ENCODE results near the gene CDC20. TPM values are rescaled to one million over a fixed set of nuclear protein-coding genes. Genes with fewer than 3 reads are reported as not detected.

CDC20 gene
- total RNA-seq, 1 donor from 2014 or later, result 1.4 TPM

DNA sequence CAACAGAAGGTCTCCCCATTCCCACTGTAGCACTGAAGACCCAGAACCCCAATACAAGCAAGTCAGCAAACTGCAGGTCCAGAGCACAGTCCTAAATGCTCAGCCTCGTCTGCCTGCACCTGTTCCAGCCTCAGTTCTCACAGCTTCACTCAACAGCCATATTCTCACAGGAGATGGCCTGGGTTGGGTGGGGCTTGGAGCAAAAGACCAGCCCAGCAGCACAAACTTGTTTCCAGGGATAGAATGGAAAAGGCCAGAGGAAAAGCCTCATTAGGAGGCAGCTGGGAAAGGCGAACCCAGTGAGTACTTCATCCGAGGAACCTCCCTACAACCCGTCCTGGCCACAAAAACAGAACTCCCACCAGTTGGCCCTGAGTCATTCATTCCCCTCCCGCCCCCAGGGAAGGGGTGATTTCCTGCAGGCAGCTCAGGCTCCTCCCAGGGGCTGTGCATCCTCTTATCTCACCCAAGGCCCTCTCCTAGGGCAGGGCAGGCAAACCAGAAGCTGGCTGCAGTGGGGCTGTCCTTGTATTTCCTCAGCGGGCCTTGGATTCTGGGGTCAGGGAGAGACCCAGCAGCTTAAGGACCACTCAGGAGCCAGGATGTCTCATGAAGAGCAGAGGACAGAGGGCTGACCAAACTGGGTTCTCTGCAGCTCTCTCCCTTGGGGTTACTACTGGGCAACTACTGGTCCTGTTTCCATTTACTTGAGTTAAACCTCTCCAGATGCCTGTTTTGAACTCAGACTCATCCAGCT, 28.6 kb upstream of the CDC20 start:
- DNase-seq (ENCODE audit: low spot score), result peak; percentile 81

DNA sequence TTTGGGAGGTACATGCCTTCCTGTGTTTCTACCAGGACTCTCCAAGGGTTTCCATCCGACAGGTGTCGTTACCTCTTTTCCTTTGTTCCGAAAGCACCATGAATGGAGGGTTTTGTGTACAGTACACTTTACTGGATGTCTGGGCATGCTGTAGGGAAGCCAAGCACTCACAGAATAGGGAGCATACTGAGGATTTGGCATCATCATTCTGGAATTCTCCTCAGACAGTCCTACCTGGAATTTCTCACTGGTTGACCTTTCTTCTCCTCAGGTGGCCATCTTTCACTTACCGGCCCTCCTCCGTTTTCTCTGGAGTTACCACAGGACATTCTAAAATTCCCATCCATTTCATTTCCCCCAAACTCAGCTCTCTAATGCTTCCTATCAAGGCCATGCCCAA, 27.1 kb upstream of the CDC20 start:
- no peak for DNase-seq (ENCODE audit: low spot score)

DNA sequence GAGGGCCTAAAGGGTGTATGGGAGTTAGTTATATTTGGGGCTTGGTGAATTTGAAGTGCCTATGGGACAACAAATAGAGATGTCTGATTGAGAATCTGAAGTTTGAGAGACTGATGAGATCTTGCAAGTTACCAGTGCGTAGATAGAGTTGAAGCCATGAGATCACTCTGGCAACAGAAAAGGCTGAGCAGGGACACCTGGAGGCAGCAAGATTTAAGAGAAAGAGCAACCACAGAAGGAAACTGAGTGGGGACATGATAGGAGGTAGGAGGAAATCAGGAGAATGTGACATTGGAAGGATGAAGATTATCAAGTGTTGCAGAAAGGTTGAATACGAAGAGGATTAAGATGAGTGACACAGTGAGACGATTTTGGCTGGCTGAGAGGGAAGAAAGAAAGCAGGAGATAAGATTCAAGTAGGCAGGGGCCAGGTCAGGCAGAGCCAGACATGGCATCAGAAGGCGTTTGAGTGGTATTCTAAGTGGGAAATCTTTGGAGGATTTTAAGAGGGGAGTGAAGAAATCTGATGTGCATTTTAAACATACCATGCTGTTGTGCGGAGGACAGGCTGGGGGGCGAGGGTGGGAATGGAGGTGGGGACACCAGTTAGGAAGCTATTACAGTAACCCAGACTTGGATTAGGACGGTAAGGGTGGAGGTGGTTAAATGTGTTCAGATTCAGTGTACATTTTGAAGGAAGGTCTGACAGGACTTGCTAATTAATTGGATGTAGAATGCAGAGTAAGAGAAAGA, 24.2 kb upstream of the CDC20 start:
- no peak for DNase-seq (ENCODE audit: low spot score)

DNA sequence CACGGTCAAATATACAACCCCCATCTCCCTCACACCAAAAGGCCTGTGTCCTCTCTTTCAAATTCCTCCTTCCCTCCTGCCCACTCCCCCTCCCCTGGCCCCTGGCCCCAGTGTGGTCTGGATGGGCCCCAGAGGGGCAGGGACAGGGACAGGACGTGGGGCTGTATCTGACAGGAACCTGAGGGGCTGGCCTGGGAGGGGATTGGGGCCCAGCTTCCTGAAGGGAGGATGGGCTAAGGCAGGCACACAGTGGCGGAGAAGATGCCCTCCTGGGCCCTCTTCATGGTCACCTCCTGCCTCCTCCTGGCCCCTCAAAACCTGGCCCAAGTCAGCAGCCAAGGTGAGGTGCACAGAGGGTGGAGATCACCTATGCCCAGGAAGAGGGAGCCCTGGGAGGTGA, 21.2 kb upstream of the CDC20 start, which contains the start of gene MPL:
Gene MPL, plus strand, starts transcription at position 231 of the 400 bp plus-strand sequence. Its CDS starts 31 bp downstream, at position 262.
- DNase-seq (ENCODE audit: low spot score), result no peak

DNA sequence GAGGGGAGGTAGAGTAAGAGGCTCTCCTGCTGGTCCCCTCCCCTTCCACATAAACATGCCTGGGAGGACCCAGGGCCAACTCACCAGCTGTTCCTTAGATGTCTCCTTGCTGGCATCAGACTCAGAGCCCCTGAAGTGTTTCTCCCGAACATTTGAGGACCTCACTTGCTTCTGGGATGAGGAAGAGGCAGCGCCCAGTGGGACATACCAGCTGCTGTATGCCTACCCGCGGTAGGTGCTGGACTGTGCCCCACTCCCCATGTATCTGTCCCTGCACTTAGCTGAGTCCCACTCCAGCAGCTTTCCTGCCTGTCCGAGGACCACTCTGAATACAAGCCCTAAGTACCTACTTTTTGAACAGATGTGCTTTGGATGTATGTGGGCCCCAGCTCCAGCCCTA, 20.8 kb upstream of the CDC20 start:
- no peak for DNase-seq (ENCODE audit: low spot score)

DNA sequence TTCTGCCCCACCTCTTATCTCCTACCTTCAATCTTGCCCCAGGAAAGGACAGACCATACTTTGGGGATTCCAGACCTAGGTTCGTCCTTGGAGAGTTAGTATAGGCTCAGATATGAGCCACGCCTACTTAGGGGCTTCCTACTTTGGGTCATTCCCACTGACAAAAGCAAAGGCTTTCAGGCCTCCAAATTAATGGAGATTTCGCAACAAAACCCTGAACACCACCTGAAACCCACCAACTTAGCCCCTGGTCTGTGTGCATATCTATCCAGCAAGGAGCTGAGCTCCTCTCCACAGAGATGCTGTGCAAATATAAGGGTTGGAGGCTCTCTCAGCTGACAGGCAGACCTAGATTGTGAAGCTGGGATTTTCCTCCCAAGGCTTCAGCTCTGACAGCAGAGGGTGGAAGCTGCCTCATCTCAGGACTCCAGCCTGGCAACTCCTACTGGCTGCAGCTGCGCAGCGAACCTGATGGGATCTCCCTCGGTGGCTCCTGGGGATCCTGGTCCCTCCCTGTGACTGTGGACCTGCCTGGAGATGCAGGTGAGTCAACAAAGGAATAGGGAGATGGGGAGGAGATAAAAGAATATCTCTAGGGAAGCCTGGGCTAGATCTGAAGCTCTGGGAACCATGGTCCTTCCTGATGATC, 19.1 kb upstream of the CDC20 start:
- no peak for DNase-seq (ENCODE audit: low spot score)

DNA sequence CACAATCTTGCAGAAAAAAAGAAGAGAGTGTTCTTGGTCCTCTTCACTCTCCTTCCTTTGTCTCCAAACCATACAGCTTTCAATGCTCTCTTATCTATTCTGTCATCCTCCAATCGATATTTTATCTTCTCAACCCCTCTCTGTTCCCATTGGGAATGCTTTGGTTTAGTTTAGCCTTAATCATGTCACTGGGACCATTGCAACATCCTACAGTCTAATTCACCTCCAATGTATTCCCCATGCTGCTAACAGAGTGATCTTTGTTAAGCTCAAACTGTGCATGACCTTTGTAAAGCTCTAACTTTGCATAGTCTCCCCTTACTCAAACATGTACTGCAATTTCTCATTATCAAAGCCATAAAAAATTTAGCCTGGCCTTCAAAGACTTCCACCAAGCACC, 18.2 kb upstream of the CDC20 start:
- no peak for DNase-seq (ENCODE audit: low spot score)

DNA sequence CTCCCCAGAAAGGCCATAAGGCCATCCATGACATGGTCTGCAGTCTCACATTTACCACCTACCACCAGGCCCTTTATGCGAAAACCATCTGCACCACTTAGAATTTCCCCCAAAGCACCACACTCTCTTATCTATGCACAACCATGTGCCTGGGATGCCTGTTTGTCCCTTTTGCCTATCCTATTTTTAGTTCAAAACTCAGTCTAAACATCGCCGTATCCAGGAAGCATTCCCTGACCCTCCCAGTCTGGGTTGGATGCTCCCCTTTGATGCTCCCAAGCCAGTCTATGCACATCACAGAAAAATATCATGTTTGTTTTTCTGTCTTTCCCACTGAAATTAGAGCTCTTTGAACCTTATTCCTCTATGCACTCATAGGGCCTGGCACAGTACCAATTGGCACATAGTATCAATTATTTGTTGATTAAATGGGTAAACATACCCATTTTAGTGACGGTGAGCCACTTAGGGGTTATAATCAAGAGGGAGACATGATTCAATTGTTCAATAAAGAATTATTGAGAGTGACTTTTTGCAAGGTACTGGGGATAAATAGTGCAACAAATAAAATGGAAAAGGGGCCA, 14.4 kb upstream of the CDC20 start:
- DNase-seq (ENCODE audit: low spot score), result no peak

DNA sequence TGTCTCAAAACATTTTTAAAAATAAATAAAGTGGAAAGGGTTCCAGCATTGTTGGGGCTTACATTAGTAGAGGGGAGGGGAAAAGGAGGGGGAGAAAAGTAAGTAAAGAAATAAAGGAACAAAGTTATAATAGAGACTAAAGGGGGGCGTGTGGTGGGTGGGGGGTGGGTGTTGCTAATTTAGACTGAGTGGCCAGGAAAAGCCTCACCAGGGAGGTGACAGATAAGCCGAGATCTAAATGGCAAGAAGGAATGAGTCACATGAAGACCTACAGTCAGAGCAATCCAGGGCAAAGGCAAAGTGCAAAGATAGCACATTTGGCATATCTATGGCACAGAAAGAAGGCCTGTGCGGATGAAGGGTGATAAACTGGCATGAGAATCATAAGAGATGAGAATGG, 13.7 kb upstream of the CDC20 start:
- no peak for DNase-seq (ENCODE audit: low spot score)

DNA sequence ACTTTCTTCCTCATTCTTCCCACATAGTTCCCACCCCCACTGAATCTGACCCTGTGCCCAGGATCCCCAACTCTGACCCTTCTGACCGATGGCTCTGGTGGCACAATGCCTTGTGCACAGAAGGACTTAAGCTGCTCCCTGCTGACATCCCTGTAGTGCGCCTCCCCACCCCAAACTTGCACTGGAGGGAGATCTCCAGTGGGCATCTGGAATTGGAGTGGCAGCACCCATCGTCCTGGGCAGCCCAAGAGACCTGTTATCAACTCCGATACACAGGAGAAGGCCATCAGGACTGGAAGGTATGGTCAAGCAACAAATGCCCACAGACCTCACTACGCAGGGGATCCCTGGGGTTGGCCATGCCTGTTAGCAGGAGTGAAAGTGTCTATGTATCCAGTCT, 12.1 kb upstream of the CDC20 start:
- no peak for DNase-seq (ENCODE audit: low spot score)

DNA sequence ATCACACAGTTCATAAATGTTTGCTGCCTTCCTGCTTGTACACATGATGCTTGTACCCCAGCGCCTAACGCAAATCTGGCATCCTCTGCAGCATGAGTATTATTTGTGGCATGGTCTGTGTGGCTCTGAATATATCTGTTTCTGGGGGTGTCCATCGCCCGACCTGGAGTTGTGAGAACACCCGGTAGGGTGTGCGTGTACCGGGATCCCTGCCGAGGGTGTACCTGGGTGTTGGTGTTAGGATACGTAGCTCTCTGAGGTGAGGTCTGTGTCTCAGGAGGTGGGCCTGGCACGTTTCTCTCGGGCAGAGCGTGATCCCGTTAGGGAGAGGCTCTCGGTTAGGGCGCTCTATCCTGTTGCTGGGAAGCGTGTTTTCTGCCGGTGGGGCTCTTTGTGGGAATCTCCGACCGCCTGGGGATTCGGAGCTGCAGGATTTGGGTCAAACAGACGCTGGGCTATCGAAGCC, 10.4 kb upstream of the CDC20 start:
- no peak for DNase-seq (ENCODE audit: low spot score)

DNA sequence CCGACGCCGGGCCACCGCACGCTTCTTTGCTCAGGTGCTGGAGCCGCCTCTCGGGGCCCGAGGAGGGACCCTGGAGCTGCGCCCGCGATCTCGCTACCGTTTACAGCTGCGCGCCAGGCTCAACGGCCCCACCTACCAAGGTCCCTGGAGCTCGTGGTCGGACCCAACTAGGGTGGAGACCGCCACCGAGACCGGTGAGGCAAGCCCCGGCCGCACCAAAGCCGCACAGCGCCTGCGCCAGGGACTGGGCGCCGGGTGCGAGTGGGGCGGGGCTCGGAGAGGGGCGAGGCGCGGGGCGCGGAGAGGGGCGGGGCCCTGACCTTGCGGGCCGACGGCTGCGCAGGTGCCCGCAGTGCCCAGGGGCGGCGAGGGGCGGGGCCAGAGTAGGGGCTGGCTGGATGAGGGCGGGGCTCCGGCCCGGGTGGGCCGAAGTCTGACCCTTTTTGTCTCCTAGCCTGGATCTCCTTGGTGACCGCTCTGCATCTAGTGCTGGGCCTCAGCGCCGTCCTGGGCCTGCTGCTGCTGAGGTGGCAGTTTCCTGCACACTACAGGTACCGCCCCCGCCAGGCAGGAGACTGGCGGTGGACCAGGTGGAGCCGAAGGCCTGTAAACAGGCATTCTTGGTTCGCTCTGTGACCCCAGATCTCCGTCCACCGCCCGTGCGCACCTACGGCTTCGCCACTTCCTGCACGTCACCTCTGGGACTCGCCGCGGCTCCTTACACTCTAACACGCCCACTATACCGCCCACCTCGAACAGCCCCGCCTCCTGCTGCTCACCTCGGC, 9.8 kb upstream of the CDC20 start:
- peak; percentile 79 for DNase-seq (ENCODE audit: low spot score)

DNA sequence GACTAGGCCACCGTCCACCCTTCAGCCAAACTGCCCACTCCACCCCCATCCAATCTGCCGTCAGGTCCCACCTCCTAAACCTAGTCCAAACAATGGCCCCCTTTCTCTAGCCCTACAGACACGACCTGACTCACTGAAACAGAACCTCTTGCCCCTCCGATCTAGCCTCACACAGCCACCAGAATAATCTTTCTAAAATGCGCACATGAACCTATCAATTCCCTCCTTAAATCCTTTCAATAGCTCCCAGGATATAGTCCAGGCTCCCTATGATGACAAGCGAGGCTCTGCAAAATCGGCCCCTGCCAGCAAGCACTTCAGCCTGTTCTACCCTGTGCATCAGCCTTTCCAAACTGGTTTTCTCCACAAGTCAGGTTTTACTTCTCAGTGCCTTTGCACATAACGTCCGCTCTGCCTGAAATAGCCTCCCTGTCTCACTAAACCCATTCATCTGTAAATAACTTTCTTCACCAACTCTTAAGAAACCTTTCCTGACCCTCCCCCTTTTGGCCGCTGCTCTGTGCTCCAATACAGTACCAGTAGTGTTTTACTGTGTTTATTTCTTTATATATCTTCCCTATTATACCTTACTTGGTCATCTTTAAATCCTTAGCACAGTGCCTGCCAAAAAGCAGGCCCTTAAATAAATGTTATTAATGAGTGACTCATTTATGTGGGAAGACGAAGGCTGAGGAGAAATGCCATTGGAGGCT, 9.0 kb upstream of the CDC20 start:
- peak; percentile 79 for DNase-seq (ENCODE audit: low spot score)

DNA sequence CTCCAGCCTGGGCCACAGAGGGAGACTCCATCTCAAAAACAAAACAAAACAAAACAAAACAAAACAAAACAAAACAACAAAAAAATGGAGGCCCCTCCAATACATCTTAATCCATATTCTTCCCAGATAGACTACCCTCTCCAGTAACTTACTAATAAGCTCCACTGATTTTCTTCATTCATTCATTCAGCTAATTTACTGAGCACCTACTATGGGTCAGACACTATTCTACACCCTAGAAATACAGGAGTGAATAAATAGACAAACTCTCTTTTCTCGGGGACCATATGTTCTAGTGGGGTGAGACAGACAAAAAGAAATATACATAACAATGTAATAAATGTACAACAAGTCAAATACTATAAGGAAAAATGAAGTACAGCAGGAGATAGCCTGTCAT, 7.8 kb upstream of the CDC20 start:
- DNase-seq (ENCODE audit: low spot score), result no peak

DNA sequence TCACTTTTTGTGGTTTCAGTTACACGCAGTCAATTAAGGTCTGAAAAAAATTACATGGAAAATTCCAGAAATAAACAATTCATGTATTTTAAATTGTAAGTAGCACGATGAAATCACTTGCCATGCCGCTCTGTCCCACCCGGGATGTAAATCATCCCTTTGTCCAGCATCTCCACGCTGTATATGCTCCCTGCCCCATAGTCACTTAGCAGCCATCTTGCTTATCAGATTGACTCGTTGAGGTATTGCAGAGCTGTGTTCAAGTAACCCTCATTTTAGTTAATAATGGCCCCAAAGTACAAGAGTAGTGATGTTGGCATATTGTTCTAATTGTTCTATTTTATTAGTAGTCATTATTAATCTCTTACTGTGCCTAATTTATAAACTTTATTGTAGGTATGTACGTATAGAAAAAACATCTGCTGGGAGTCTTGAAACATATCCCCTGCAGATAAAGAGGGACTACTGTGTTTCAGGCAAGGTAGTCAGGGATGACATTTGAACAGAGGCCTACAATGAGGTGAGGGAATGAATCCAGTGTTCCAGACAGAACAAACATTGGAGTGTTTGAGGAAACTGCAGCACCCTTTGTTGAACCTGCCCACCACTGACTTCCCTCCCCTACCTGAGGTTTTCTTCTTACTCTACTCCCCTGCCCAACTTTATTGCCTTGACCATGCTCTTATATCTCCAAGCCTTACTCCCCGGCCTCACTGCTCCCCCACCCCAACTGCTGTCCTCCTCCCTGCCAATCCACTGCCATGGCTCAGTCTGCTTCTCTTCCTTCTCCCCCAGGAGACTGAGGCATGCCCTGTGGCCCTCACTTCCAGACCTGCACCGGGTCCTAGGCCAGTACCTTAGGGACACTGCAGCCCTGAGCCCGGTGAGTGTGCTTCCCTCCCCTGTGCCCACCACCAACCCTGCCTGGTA, 7.1 kb upstream of the CDC20 start:
- no peak for DNase-seq (ENCODE audit: low spot score)

DNA sequence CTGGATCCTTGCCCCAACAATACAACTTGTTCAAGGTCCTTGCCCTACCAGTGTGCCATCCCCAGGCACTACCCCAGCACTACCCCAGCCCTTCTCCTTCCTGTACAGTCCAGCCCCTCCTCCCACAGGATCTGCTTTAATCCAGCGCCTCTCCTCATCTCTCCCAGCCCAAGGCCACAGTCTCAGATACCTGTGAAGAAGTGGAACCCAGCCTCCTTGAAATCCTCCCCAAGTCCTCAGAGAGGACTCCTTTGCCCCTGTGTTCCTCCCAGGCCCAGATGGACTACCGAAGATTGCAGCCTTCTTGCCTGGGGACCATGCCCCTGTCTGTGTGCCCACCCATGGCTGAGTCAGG, 6.5 kb upstream of the CDC20 start:
- no peak for DNase-seq (ENCODE audit: low spot score)

DNA sequence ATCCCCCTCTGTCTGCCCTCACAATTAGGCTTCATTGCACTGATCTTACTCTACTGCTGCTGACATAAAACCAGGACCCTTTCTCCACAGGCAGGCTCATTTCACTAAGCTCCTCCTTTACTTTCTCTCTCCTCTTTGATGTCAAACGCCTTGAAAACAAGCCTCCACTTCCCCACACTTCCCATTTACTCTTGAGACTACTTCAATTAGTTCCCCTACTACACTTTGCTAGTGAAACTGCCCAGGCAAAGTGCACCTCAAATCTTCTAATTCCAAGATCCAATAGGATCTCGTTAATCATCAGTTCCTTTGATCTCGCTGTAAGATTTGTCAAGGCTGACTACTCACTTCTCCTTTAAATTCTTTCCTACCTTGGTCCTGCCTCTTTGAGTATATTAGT, 5.9 kb upstream of the CDC20 start:
- DNase-seq (ENCODE audit: low spot score), result no peak

DNA sequence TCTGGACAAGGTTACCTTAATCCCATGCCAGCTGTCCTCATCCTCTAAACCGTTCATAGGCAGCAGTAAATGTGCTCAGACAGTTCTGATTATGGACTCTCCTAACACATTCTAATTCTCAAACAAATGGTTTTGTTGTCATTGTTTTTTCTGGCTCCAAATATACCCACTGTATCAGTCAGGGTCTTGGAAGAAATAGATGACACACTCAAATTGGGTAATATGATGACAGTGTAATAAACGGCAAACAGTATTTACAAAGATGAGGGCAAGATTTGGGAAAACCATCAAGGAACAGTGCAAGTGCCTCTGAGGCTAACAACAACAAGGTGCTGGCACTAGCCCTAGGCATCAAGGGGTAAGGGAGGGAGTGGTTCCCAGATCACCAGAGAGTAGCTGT, 4.3 kb upstream of the CDC20 start:
- DNase-seq (ENCODE audit: low spot score), result no peak

DNA sequence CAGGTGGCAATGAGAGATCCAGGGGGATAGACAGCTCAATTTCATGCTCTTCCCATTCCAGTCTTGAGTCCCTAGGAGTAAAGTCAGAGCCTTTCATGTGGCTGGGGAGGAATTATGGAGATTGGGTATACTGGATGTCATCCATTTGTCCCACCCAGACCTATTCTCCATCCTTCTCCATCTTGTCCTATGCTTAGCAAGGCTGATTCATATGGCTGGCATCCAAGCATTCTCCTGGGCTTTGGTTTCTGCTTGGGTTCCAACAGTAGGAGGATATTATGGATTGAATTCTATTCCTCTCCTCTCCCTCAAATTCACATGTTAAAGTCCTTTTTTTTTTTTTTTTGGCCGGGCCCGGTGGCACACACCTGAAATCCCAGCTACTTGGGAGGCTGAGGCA, 3.8 kb upstream of the CDC20 start:
- no peak for DNase-seq (ENCODE audit: low spot score)

DNA sequence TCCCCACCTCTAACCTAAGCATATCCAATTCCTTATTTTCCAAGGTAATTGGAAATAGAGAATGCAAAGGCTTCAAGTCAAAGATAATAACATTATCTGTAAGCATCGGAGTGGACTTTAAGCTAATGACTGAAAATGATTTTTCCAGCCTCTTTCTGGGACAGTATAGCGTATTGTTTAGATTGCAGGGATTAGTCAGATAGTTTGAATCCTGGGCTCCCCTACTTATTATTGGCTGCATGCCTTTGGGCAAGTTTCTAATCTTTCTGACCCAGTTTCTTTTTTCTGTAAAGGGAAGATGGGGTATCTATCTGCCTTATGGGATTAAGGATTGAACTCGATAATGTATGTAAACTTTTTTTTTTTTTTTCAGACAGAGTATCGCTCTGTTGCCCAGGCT, 1.5 kb upstream of the CDC20 start:
- DNase-seq (ENCODE audit: low spot score), result no peak

Data from umbilical cord (tissue), 2 donors.